ENCODE results near the gene PLPP7.
"Not testable (repeated sequence)": the region's sequence is repeated elsewhere in the genome, so short reads cannot be mapped to it uniquely, and the experiment has no call there.

PLPP7 gene

GRCh38 chr9:131270171-131271015 lies 19.1 kb upstream of the PLPP7 start:
- peak; percentile 72 for DNase-seq

DNA sequence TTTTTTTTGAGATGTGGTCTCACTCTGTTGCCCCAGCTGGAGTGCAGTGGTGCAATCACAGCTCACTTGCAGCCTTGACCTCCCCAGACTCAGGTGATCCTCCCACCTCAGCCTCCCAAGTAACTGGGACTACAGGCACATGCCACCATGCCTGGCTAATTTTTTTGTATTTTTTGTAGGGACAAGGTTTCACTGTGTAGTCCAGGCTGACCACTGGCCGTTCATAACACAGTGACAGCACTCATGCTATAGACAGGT lies 18.6 kb upstream of the PLPP7 start:
- not testable (repeated sequence) for DNase-seq

GRCh38 chr9:131271506-131271931 lies 18.0 kb upstream of the PLPP7 start:
- no peak for DNase-seq

- no peak for DNase-seq
These were observed 17.3 kb upstream of the PLPP7 start for GRCh38 chr9:131272212-131272611.

DNA sequence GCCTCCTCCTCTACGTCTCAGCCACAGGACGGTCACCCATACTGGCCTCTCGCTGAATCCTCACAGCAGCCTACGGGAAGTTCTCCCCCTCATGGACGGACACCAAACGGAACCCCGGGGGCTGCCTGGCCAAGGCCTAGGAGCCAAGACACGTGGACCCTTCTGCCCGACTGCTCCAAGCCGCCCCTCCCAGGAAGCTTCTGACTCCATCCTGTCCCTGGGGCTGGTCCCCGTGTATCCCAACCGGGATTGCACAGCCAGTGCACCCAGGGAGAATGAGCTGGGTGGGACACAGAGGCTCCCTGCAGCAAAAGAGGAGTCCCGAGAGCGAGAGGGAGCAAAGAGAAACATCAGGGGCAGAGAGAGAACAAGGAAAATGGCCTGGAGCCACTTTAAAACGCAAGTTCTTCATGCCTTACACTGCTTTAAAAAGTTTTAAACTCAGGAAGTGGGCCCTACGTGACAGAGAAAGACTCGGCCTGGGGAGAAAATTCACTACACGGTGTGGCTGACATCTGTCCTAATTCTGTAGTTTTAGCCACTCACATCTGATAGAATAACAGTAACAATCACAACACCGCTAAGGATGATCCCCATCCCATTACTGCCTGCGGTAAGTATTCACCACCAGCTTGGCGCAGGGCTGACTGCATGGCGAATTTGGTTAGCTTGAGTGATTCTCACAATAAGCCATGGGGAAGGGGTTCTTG lies 16.2 kb upstream of the PLPP7 start:
- DNase-seq: peak; percentile 57

- peak; percentile 54 for DNase-seq
These were observed 15.5 kb upstream of the PLPP7 start for GRCh38 chr9:131273856-131274673.

DNA sequence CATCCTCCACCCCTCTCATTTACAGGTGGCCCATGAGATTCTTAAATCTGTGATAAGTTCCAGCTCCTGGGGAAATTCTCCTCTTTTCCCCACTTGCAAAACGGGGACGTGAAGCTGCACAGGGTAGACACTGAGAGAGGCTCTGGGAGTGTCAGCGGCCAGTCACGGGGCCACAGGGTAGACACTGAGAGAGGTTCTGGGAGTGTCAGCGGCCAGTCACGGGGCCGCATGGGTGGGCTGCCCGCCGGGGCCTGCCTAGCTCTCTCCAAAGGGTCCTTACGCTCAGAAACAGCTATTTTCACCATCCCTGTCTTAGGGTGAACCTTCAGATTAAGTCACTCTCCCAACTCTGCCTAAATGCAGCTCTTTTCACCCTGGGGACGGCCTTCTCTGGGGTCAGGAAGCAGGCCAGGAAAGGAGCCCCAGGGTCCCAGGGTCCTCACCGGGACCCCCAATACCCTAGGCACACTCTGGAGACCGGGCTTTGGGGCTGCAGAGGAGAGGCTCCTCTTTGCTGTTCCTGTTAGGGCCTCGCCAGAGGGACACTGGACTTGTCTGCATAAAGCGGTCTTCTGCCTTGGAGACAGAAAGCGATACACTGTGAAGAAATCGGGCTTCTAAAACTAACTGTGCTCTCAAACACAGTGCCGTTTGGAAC lies 14.7 kb upstream of the PLPP7 start:
- DNase-seq: peak; percentile 64

DNA sequence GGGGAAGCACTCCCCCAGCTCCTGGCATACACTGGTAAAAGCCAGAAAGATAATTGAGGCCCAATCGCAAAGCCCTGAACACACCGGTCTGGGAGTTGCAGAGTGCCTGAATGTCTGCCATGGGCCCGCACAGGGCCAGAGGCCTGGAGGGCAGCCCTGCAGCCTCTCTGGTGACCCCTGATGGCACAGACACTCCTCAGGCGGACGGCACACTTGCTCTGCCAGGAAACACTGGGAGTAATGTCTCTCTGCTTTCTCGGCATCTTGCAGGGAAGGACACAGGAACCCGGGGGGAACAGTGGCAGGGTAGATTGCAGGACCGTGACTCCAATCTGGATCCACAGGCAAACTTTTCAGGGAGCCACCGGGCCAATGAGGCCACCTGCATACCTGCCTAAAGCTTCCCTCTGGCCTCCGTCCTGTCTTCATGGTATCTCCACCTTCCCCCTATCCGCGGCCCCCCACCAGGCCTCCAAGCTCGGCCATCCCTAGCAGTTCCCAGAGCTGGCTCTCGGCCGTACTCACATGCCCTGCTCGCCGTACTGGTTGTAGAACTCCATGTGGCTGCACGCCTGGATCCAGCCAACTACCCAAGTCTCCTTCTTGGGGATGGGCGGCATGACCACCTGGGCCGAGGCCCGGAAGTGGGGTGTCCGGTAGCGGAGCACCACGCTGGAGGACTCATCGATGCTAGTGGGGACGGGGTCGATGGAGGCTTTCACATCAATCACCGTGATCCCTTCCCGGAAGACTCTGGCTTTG lies 14.0 kb upstream of the PLPP7 start:
- peak; percentile 61 for DNase-seq

DNA sequence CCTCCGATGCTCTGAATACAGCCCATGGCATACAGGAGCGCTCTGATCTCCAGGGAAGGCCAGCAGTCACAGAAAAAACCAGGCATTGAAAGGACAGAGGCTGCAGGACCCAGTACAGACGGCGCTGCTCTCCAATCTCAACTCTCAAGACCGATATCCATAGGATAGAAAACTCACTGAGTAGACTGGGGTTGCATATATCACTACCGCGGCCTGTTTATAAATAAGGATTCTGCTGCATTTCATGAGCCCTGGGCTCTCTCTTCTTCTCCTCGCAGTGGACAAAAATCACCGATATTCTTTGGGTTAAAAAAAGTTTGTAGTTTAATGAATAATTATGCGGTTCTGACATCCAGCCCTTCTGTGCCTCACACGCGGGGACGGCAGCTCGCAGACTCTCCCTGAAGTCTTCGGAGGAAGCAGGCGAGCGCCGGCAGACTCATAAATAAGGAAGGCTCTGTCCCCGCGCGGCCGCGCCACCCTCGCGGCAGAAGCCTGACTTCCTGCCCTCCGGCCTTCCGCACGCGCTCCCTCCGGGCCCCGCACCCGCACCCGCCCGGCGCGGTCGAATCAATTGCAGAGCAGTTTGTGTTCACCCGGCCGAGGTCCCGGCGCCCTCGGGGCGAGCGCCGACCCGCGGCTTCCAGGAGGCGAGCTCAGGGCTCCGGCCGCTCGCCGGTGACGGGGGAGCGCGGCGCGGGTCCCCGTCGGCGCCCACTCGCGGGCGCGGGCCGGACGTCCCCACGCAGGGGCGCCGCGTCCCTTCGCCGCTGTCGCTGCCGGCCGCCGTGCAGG lies 13.2 kb upstream of the PLPP7 start, which contains the start of gene FAM78A:
Gene FAM78A (minus strand): TSS at position 417 of the 795 bp plus-strand sequence. CDS start 331 bp downstream, at position 86.
- DNase-seq: peak; percentile 72

DNA sequence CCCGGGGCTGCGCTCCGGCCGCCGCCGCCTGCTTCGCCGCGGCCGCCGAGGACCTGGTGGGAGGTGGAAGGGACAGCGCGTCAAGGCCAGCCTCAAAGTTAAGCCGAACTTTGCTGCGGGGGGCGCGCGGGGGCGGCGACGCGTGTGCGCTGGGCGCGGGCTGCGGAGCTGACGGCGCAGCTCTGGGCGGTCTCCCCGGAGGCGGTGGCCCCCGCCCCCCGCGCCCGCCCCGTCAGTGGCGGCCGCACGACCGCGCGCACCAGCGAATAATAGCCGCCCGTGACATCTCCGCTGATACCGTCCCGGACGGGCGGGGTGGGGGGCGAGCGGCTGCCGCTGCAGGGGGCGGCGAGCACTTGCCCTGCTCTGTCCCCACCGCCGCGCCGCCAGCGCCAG lies 12.6 kb upstream of the PLPP7 start:
- DNase-seq: peak; percentile 53

GRCh38 chr9:131277287-131277909 lies 12.1 kb upstream of the PLPP7 start:
- peak; percentile 41 for DNase-seq

DNA sequence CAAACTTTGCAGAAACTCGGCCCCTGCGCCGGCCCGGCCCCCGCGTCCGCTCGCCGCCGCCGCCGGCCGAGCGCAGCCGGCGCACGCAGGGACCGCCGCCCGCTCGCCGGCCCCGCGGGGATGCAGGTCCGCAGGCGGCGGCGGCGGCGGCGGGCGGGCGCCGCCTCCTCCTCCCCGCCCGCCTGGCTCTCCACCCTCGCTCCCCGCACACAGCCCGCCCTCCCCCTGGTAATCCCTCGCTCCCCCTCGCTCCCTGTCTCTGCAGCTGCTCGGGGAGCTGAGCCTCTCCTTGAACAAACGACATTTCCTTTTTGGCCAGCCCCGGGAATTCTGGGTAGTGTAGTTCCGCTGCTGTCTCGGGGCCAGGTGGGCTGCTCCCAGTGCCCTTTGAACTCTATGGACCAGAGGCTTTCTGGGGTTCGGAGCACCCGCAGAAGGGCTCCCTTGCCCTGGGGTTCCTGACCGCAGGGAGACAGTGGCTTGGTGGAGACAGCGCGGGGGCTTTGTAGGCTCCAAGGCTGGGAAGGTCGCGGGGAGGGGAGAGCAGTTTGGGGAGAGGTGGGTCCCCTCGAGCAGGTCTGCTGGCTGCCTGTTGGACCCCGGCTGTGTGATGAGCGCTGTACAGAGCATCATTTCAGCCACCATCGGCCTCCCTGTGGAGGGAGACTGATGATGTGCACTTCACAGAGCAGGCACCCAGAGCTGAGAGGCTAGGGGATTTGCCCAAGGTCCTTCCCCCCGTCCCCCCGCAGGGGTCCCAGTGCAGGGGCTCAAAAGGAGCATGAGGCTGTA lies 11.4 kb upstream of the PLPP7 start:
- peak; percentile 80 for DNase-seq

DNA sequence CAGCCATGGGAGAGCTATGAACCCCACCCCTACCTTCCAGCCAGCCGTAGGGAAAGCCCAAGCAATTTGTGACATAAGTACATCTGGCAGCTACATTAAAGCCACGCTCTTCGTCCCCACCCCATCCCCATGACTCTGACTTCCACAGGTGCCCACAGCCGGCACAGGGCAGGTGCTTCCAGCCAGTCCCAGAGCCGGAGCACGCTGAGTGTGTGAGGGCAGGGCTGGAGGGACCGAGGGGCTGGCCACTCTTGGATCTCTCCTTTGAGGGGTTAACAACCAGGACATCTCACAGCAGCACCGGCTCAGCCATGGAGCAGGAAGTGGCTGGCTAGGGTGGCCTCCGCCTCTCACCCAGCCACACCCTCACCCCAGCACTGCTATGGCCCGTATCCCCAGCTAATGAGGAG lies 10.8 kb upstream of the PLPP7 start:
- peak; percentile 40 for DNase-seq

DNA sequence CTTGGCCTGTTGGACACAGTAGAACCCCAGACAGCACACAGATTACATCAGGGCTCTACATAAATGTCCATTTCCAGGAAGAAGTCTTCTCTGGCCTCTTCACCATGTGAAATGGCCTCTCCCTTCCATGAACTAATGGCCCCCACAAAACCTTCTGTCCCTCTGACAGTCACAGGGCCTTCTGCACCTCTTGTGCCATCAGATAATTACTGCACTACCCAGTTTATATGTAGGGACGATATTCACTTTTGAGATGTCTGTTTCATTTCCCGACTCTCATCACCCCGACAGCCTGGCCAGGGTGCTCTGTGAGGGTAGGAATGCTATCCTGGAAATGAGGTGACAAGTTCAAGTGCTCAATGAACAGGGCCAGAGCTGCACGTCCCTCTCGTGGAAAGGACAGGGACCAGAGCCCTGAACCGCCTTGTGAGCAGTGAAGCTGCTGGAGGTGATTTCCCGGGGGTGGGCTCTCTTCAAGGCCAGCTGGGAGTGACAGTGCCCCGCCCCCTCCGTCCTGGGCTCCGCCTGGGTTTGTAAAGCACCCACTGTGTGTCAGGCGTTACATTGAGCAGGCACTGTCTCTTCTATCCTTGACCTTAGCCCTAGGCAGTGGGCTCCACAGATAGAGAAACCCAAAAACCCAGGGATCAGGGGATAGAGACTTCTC lies 10.2 kb upstream of the PLPP7 start:
- DNase-seq: no peak

DNA sequence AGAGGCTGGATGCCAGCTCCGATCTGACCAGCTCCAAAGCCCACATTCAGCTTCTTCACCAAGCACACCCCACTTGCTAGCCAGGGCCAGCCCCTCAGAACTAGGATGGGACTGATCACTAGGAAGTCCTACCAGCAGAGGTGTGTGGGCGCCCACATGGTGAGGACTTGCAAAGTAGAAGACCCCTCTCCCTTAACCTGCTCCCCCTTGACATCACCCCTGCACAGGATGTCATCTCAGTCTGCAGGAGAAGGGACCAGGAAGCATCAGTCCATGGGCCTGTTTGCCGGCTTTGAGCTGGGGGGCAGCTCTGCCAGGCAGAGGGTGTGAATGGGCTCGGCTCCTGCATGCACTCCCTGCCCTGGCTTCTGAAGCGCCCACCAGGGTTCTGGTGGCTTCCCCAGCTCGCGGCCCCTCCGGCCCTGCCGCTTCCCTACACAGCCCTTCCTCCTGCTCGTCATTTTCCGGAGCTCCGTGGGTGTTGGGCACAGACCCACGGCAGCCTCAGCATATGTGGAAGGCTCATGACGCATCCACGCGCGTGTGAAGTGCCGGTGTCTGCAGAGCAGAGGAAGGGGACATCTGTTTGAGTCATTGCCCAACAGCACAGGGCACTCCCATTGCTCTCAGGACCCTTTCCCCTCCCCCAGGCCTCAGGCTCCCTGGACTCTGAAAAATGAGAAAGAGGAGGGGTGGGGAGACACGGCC lies 9.5 kb upstream of the PLPP7 start:
- no peak for DNase-seq

- DNase-seq: no peak
These were observed 8.9 kb upstream of the PLPP7 start for GRCh38 chr9:131280660-131281059.

GRCh38 chr9:131281119-131281965 lies 8.2 kb upstream of the PLPP7 start:
- no peak for DNase-seq

DNA sequence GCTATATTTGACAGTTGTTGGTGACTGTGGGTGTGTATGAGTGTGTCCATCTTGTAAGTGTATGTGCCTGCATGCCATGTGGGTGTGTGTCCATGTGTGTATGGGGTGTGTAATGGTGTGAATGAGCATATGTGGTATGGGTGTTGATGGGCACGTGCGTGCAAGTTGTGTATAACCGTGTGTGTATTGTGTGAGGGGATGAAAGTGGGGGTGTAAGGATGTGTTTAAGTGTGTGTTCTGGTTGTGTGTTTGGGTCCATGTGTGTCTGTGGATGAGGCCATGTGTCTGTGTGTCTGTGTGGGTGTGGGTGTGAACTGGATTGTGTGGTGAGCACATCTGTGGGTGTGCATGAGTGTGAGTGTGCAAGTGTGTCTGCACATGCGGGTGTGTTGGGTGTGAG lies 7.3 kb upstream of the PLPP7 start:
- no peak for DNase-seq
